ENCODE measurements around the gene FAM174C. TPM values are rescaled to one million over a fixed set of nuclear protein-coding genes. Genes with fewer than 3 reads are reported as not detected.

The FAM174C gene
- total RNA-seq, 2 donors from 2014 or later = 41.8 to 114 TPM

GRCh38 chr19:1313695-1314613, 38.6 kb downstream of the FAM174C start:
- H3K4me3 ChIP-seq = no peak overlapping the region
- peaks cover 8% of the 10 kb centered on the region for H3K4me1 ChIP-seq
- H3K27me3 ChIP-seq = peaks cover 18% of the 10 kb centered on the region
- H3K36me3 ChIP-seq = no peaks in the 10 kb centered on the region
- TF ChIP-seq CTCF (IDR thresholded peaks at IDR 0.05) = no peak
- H3K27ac ChIP-seq = no peak overlapping the region
- DNase-seq = peak; percentile 40
- no peak overlapping the region for H3K9ac ChIP-seq (ENCODE audit: low read depth in 2 of 2, low read length in 2 of 2)
- H3K9me3 ChIP-seq = no peaks in the 10 kb centered on the region
- intact Hi-C loops (cut with DNase I) = no loop called here

- intact Hi-C loops (cut with DNase I) = loop anchor here (5.0 kb wide), 1 partner anchor 67 kb away; the partner anchor contains the start of gene NDUFS7
- Histone ChIP-seq H3K4me1 (peaks cover 8% of the 10 kb centered on the region), H3K27me3 (peaks cover 18% of the 10 kb centered on the region), H3K4me3 (peak overlapping the region; percentile 30), H3K27ac (no peak overlapping the region), H3K9me3 (no peaks in the 10 kb centered on the region), H3K9ac (ENCODE audit: low read depth in 2 of 2, low read length in 2 of 2) (no peak overlapping the region), H3K36me3 (no peaks in the 10 kb centered on the region)
- peak; percentile 51 for TF ChIP-seq CTCF (IDR thresholded peaks at IDR 0.05)
- DNase-seq = peak; percentile 73
These were observed 40.3 kb downstream of the FAM174C start for GRCh38 chr19:1315470-1316166.

GRCh38 chr19:1316466-1316865, 41.1 kb downstream of the FAM174C start:
- H3K4me1 ChIP-seq = peaks cover 8% of the 10 kb centered on the region
- DNase-seq = no peak
- intact Hi-C loops (cut with DNase I) = loop anchor here (5.0 kb wide), 1 partner anchor 66 kb away; the partner anchor contains the start of gene NDUFS7
- no peak overlapping the region for H3K27ac ChIP-seq
- peaks cover 18% of the 10 kb centered on the region for H3K27me3 ChIP-seq
- no peak overlapping the region for H3K4me3 ChIP-seq
- H3K9me3 ChIP-seq = no peaks in the 10 kb centered on the region
- H3K9ac ChIP-seq (ENCODE audit: low read depth in 2 of 2, low read length in 2 of 2) = no peak overlapping the region
- no peak for TF ChIP-seq CTCF (IDR thresholded peaks at IDR 0.05)
- no peaks in the 10 kb centered on the region for H3K36me3 ChIP-seq

- H3K36me3 ChIP-seq = no peaks in the 10 kb centered on the region
- H3K27ac ChIP-seq = no peak overlapping the region
- H3K4me1 ChIP-seq = peaks cover 8% of the 10 kb centered on the region
- TF ChIP-seq CTCF (IDR thresholded peaks at IDR 0.05) = no peak
- no peak for DNase-seq
- intact Hi-C loops (cut with DNase I) = loop anchor here (5.0 kb wide), 1 partner anchor 65 kb away; the partner anchor contains the start of gene NDUFS7
- no peak overlapping the region for H3K4me3 ChIP-seq
- no peak overlapping the region for H3K9ac ChIP-seq (ENCODE audit: low read depth in 2 of 2, low read length in 2 of 2)
- peaks cover 18% of the 10 kb centered on the region for H3K27me3 ChIP-seq
- no peaks in the 10 kb centered on the region for H3K9me3 ChIP-seq
These were observed 42.1 kb downstream of the FAM174C start for GRCh38 chr19:1317274-1318003.

Data from colonic mucosa (tissue), 4 donors.